ENCODE results near the gene ADAMTS20.

ADAMTS20 gene

DNA sequence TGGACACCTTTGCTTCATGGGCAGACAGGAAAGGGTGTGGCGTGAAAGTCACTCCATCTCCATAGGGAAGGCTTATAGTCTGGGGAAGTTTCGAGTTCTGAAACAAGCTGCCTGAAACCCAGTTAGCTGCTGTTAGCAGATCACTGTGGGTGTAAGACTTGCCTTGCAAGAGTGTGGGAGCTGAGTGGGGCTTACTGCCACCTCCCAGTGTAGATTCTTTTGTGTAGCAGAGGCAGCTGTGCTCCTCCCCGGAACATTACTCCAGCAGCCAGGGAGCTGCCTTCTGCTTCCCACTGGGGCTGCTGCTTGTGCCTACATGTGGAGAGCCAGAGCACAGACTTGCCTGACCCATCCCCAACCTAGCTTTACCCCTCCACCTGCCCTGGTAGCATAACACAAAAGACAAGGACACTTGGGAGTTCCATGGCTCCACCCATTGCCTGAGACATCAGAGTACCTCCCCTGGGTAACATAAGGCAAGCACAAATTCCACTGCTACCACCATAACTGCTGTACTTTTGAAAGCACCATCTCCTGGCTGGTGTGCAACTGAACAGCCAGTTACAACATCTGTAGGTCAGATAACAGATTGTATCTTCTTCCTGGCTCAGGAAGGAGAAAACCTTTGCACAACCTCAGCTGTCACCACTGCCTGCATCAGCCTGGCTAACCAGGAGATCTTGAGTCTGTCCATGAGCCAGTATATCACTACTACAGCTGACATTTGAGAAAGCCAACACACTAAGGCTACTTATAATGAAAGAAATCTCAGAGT, 69.5 kb downstream of the ADAMTS20 start:
- no peak for DNase-seq

DNA sequence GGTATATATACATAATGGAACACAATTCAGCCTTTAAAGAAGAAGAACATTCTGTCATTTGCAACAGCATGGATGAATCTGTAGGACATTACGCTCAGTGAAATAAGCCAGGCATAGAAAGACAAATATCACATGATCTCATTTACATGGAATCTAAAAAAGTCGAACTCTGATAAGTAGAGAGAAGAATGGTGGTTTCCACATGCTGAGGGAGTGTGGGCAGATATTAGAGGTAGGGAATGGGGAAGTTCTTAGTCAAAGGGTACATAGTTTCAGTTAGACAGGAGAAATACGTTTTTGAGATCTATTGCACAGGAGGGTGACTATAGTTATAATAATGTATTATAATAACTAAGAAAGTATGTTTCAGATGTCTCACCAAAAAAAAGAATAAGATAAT, 71.4 kb downstream of the ADAMTS20 start:
- DNase-seq, result no peak

DNA sequence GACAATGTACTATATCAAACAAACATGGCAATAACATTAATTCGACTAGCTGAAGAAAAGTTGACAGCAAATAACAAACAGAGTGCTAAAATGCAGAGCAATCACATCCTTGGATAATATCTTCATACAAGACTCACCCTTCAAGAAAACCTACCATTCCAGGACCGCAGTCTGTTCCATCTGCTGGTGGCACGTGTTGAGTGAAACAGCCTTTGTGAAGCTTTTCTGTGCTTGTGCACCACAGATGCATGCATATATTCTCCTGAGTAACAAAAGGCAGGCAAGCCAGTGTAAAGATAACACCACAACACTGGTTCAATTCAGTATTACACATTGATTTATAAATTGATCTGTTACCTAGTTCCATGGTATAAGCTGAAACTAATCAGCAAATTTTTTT, 89.3 kb downstream of the ADAMTS20 start:
- no peak for DNase-seq

DNA sequence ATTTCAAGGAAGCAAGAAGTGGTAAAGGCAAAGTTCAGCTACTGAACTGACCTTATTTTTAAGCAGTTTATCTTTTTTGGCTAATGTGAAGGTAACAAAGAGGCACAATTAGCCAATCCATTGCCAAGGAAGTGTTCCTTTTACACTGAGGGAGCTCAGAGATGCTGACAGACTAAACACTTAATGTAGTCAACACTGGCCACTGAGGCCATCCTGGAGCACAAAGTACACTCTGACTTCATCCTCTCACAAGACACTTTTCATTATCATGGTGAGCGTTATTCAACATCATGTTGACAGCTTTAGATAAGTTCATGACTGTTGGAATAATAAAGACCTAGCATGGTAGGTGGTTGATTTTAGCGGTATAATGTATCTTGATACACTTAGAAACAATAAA, 89.9 kb downstream of the ADAMTS20 start:
- no peak for DNase-seq

DNA sequence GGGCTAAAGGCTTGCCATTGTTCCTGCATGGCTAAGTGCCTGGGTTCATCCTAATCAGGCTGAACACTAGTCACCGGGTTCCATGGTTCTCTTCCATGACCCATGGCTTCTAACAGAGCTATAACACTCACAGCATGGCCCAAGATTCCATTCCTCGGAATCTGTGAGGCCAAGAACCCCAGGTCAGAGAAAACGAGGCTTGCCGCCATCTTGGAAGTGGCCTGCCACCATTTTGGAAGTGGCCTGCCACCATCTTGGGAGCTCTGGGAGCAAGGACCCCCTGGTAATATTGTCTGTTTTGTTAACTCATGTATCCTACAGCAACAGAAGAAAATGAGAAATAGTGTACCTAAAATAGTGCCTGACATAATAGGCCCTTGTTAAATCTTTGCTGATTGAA, 92.7 kb downstream of the ADAMTS20 start:
- no peak for DNase-seq

DNA sequence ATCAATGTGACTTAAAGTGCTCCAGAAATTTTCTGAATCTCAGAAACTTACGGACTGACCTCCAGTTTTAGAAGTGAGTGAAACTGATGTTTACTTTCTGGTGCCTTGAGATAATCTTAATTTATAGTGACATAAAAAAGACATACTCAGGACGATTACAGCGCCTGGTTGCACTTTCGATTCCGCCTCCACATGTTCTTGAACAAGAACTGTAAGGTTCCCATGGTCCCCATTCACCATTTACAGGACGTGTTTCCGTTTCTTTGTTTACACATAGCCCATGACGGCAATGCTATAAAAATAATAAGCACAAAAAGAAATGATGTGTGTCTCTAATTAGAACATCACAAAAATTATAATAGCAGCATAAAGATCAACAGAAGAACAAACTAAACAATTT, 98.2 kb downstream of the ADAMTS20 start:
- no peak for DNase-seq

DNA sequence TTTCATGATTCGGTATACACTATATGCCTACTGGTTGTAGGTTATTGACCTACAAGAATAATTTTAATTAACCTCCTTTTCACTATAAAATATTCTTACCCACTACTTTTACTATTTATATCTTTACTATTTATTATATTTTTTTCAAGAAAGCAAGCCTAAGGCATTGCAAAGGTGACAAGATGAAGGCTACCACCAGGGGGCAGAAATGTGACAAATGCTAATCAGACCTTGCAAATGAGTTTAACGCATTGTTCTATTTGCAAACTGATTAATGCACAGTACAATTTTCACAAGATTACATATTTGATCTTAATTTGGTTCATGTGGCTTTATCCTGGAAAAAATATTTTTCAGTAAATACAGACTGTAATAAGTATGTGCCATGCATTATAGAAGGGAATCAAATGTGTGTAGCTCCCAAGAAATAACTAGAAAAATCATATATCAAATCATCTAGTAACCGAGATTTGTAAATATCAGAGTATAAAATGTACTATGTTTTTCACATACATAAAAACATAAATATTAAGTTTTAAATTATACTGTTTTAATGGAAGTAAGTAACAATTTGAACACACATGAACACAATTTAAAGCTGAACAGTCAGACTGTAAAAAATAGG, 107.0 kb downstream of the ADAMTS20 start:
- DNase-seq, result no peak

DNA sequence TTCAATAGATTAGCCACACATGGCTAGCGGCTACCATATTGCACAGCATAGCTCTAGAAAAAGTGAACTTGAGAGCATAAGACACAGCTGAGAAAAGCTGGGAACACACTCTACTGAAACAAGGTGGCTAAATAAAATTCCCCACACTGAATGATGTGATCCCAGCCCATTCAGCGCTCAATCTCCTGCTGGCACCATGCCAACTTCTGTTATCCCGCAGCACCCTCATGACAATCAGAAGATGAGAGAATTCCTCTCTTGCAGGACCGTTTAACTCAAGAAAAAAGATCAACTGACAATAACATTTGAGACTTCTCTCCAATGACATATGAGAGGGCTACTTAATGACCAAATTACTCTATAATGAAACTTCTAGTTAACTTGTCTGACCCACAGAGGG, 115.4 kb downstream of the ADAMTS20 start:
- DNase-seq, result no peak

DNA sequence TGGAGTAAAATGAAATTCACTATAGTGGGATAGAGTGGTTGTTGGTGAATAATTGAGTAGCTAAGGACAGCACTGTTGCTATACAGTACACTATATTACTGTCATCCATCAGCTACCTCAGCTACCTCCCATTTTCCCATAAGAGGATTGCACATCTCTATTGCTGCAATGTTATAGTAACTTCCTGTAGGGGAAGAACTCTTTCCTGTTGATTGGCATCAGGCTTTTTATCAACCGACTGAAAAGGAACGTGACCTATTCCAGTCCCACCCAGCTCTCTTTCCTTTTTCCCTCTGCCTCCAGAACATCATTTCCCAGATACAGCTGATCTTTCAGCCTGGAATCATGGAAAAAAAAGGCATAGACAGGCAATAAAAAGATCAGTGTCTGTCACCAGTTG, 117.4 kb downstream of the ADAMTS20 start:
- DNase-seq, result no peak

DNA sequence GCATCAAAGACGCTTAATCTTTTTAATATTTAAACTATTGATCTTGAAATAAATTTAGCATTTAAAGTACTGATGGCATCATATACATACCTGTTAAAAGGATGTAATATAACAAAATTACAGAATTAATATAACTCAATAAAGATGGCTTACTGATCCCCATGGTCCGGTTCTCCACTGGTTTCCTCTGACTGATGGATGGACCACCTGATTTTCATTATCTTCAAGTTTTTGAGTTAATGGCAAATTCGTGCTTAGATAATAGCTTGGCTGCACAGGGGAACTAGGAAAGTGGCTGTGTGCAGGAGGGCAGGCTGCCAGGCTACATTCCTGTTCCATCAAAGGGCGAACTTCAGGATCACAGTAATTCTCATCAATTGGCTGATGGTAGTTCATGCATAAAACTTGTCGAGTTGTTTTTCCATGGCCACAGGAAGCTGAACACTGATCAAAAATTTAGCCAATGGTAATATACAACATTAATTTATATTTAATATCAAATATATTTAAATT, 123.9 kb downstream of the ADAMTS20 start:
- DNase-seq, result no peak

DNA sequence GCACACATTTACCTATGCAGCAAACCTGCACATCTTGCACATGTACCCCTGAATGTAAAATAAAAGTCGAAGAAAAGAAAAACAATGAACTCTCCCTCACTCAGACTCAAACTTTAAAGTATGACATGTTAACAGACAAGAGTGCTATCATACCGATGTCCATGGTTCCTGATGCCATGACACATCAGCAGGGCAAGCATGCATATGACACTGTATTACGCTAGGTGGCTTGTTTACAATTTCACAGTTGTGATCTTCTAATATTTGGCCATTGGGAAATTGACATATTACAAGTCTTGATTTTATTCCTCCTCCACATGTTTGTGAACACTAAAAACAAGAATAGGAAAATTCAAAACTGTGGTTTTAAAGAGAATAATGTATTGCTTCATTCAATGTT, 126.6 kb downstream of the ADAMTS20 start:
- no peak for DNase-seq

DNA sequence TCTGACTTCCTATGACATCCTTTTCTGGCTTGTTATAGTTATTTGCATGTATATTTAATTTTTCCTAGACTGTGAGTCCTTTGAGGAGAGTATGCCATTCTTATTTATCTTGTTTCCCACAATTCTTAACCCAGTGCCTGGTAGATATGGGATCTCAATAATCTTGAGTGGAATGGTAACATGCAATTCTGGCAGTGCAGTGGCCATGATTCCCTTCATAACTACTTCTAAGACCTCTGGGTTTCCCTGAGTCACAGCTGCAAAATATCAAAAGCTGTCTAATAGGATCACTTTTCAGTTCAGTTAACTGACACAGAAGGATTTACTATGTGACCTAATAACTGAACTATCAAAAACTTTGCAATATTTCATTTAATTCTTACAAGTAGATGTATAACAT, 135.0 kb downstream of the ADAMTS20 start:
- DNase-seq, result no peak

DNA sequence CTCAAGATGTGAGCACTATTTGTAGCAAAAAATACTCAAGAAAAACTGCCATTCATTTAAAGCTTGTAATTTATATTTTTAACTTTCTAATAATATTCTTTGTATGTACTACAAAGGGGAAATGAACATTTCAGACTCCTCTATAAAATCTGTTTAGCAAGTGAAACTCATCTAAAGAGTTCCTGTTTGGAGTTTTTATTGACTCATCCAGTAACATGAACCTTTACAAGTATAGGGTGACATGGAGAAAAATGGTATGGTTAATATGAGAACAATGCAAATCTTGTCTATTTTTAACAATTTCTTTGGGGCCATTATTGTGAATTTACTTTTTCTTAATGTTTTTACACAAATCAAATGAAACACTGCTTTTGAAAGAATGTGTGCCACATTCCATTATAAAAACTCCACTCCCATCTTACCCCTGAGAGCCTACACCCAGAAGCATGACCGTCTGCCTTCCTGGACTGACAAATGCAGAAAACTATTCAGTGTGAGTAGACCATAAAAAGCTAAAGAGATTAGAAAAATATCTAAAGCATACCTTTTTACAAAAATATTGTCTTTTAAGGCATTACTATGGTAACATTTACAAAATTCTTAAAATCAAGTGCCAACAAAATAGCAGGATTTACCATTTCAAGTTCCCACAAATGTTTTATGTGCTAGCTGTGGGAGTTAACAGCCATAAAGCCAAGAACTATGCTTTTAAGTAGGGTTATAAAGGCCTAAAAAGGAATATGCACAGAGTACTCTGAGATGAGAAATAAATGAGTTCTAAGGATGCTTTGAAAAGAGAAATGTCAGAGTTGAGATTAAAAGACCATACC, 144.0 kb downstream of the ADAMTS20 start:
- DNase-seq, result no peak

DNA sequence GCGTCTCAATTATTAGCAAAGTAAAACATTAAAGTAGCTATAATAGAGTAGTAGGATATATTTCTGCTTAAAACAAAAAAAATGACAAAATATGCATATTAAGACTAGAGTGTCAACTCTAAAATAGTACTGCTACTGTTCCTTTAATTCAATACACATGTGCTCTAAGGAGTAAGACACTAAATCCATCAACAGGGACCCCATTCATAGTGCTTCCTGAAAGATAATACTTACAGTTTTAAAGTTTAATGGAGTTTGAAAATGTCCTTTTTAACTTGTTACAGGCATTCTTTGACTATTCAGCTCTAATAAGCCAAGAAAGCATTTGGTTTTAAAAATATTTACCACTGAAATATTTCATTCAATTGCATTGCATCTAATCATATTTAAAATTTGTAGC, 145.2 kb downstream of the ADAMTS20 start:
- no peak for DNase-seq

DNA sequence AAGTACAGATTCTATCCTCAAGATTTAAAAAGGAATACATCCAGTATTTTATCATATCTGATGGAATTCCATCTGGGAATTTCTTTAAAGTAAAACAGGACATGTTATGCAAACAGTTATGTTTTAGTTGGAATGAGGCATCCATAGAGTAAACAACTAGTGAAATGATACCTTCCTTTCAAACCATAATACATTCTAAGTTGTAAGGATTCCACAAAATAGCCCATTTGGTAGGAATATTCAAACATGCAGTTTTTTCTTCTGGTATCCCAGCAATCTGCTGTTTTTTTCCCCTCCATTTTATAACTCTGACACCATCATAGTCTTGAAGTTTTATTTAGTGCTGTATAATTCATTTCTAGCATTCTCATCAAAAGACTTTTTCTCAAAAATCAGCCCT, 149.6 kb downstream of the ADAMTS20 start:
- no peak for DNase-seq

DNA sequence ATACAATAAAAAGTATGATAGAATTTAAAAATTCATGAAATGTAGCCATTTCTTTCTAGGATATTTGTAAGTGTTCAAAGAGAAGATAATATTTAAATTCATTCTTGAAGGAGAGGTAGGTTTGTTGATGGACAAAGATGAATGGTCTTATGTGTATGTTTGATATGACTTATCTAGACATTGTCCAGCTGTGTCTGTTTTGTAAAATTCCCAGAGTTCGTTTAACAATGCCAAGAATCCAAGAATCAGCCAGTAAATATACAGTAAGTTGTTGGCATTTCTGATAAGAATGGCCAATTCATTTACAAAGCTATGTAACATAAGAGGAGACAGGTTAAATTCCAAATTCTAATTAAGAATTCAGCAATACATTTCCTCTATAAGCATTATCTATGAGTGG, 150.9 kb downstream of the ADAMTS20 start:
- no peak for DNase-seq

DNA sequence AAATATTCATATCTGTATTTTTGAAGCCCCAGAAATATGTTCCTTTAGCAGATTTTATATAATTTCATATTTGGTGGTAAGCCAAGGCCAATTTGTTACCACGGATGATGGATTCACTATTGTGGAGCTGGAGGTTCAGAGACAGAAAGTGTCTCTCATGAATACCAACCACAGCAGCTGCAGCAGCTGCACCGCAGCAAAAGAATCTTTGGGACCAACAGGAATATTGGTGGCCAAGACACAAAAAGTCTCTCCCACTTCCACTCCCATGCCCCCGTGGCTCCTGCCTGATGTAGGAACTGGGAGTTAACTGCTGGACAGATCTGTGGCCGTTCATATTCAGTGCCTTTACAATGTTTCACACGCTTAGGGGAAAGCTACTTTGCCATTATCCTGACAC, 155.3 kb downstream of the ADAMTS20 start:
- no peak for DNase-seq

DNA sequence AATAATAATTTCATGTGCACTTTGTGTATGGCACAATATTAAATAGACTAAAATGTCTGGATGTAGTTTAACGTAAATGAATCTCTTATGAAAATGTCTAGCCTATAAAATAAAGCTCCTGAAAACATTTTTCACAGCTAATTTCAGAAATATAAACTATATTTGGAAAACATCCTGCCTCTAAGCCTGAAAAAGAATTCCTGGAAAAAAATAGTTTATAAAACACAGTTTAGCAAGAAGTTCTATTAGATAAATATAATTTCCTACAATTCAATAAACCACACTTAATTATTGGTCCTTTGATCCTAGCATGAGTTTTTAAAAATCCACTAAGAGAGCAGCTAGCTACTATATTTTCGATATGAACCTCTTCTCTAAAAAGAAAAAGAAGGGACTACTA, 159.9 kb downstream of the ADAMTS20 start:
- no peak for DNase-seq

DNA sequence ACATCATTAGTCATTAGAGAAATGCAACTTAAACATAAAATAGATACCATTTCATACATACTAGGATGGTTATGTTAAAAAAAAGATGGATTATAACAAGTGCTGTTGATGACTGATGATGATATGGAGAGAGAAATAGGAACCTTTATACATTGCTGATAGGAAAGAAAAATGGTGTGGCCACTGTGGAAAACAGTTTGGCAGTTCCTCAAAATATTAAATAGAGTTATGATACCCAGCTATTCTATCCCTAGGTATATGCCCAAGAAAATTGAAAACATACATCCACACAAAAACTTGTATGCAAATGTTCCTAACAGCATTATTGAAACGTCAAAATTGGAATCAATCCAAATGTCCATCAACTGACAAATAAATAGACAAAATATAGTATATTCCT, 170.1 kb downstream of the ADAMTS20 start:
- no peak for DNase-seq

DNA sequence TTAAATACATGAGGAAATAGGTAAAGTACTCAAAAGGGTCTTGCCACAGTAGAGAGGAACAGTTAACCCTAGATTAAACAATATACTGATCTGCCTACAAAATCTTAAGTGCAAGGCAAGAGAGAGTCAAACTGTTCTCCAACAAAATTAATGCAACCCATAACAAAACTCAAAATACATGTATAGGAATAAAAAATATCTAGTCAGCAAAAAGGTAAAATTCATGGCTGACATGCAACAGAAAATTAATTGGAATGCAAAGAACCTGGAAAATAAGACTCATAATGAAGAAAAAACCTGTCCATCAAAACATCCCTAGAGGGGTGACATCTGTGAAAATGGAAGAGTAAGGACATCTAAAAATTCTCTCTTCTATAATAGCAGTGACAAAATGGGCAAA, 173.6 kb downstream of the ADAMTS20 start:
- DNase-seq, result no peak

DNA sequence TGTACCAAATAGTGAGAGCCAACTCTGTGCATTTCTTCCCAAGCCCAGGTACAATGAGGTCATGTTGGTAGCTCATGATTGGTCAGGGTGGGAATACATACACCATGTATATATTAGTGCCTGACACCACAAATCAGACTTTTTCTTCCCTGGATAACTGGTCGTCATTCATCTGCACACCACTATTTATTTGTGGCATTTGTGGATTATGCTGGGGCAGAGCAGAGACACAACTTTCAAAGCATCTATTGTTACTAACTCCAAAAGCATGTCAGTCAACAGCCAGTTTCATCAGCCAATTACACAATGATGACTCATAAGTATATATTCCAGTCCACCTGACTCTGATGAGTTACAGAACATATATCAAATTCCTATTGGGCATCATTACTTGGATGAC, 181.7 kb downstream of the ADAMTS20 start:
- no peak for DNase-seq

DNA sequence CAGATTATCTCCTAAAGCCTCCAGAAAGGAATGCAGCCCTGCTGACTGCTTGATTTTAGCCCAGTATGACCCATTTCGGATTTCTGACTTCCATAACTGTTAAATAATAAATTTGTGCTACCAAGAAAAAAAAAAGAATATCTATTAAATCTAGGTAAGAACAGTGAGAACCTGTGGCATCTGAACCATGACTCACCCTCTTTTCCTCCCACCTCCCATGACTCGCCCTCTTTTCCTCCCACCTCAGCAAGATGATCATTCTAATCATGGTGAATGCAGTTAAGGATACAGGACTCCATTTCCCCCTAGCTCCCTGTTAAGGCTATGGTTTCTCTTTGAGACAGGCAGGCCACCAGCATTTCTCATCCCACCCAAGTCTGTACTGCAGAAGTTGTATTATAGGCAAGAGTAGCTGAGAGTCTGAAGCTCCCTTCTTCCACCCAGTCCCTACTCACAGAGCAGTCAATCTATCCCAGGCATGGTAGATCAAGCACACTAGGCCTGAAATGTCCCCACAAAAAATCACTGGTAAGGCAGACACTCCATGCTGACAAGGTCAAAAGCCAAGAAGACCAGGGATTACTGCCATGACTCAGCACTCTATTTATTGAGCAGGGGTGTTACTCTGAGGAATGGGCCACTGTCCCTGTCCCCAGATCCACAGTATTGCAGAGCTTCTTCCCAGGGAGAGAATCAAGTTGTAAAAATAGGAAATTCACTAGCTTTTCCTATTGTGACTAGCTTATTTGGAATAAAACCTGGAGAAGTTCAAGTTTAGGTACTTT, 188.9 kb downstream of the ADAMTS20 start:
- no peak for DNase-seq

Measured in 8988T (cell line).